HEK293 (cell line): Measurements from ENCODE around the gene C2CD2.
A peak's percentile ranks its signal among the peaks of the same experiment; 100 is the strongest.

Experiments used
- CTCF ChIA-PET: fragments of 350-600 bp; formaldehyde crosslinking; extraction: SDS; loops from one replicate; lab custom pipeline; 2021; ENCODE audit warnings: antibody characterized with exemption; lab: Yijun Ruan, JAX
- POLR2A ChIA-PET: fragments of 300-600 bp; formaldehyde crosslinking; extraction: SDS; loops from one replicate; lab custom pipeline; 2020; ENCODE audit warnings: antibody characterized with exemption, inconsistent platforms; lab: Yijun Ruan, JAX
- H3K27ac ChIP-seq: fragments of 200-500 bp; sonication (Bioruptor generic); 2 replicates; pipeline ENCODE4 v1.5.1; 2014; ENCODE audit warnings: low read depth, low read length, control low read depth, inconsistent platforms; ENCODE audit errors: extremely low read depth
- H3K36me3 ChIP-seq, 2 experiments: fragments of 200-500 bp in 1 of 2; sonication (Bioruptor generic) in 1 of 2; 1 replicate in 1 of 2; 2 replicates in 1 of 2; pipeline ENCODE4 v1.5.1; 2014 to 2017; ENCODE audit warnings: inconsistent platforms in 2 of 2, low read length in 2 of 2; ENCODE audit not compliant: control insufficient read depth in 2 of 2, insufficient read depth in 1 of 2
- H3K4me1 ChIP-seq: fragments of 200-500 bp; sonication (Bioruptor generic); 2 replicates; pipeline ENCODE4 v1.5.1; 2014; ENCODE audit warnings: mild to moderate bottlenecking, low read length, inconsistent platforms; ENCODE audit not compliant: control insufficient read depth, insufficient read depth
- H3K4me3 ChIP-seq: 2 replicates; pipeline ENCODE4 v1.5.1; 2011; ENCODE audit warnings: low read depth, mild to moderate bottlenecking, control low read depth, low read length, moderate library complexity
- H3K9me3 ChIP-seq: fragments of 200-500 bp; sonication (Bioruptor generic); 2 replicates; pipeline ENCODE4 v1.5.1; 2014; ENCODE audit warnings: low read depth, low read length, inconsistent platforms; ENCODE audit not compliant: control insufficient read depth, insufficient read depth
- ELK4 ChIP-seq: IDR thresholded peaks from 2 replicates; pipeline ENCODE4 v1.6.1; 2011; ENCODE audit warnings: mild to moderate bottlenecking, low read depth, low read length, borderline replicate concordance
- HOXD13 ChIP-seq: sonication (generic); formaldehyde crosslinking; IDR thresholded peaks from 2 replicates; pipeline ENCODE4 v1.8.0; 2022; ENCODE audit warnings: missing genetic modification reagents, borderline replicate concordance
- KLF1 ChIP-seq: fragments of 450-650 bp; formaldehyde crosslinking; IDR thresholded peaks from 2 replicates; pipeline ENCODE4 v1.5.1; 2016; ENCODE audit warnings: missing biosample characterization, missing genetic modification characterization
- KLF8 ChIP-seq: fragments of 450-650 bp; formaldehyde crosslinking; IDR thresholded peaks from 2 replicates; pipeline ENCODE4 v1.5.1; 2016; ENCODE audit warnings: missing biosample characterization, missing genetic modification characterization
- SCRT2 ChIP-seq: fragments of 450-650 bp; formaldehyde crosslinking; IDR thresholded peaks from 2 replicates; pipeline ENCODE4 v1.5.1; 2016; ENCODE audit warnings: missing biosample characterization, missing genetic modification characterization
- SP2 ChIP-seq: fragments of 450-650 bp; formaldehyde crosslinking; IDR thresholded peaks from 2 replicates; pipeline ENCODE4 v1.5.1; 2016; ENCODE audit warnings: missing biosample characterization, missing genetic modification characterization
- ZBTB26 ChIP-seq: fragments of 450-650 bp; formaldehyde crosslinking; optimal IDR thresholded peaks from 2 replicates; pipeline ENCODE3; 2016; ENCODE audit warnings: missing biosample characterization, mild to moderate bottlenecking, missing genetic modification characterization
- ZBTB48 ChIP-seq: fragments of 450-650 bp; formaldehyde crosslinking; IDR thresholded peaks from 2 replicates; pipeline ENCODE4 v1.5.1; 2016; ENCODE audit warnings: missing biosample characterization, missing genetic modification characterization
- ZEB2 ChIP-seq: fragments of 450-650 bp; formaldehyde crosslinking; IDR thresholded peaks from 2 replicates; pipeline ENCODE4 v1.5.1; 2016; ENCODE audit warnings: missing biosample characterization, missing genetic modification characterization
- ZFP41 ChIP-seq: fragments of 450-650 bp; formaldehyde crosslinking; IDR thresholded peaks from 2 replicates; pipeline ENCODE4 v1.5.1; 2016; ENCODE audit warnings: missing biosample characterization, missing genetic modification characterization, borderline replicate concordance
- ZIC2 ChIP-seq: fragments of 450-650 bp; formaldehyde crosslinking; IDR thresholded peaks from 2 replicates; pipeline ENCODE4 v1.5.1; 2016; ENCODE audit warnings: missing biosample characterization, missing genetic modification characterization
- ZNF16 ChIP-seq: fragments of 450-650 bp; formaldehyde crosslinking; IDR thresholded peaks from 2 replicates; pipeline ENCODE4 v1.5.1; 2016; ENCODE audit warnings: low read depth, missing biosample characterization, missing genetic modification characterization
- ZNF174 ChIP-seq: fragments of 450-650 bp; formaldehyde crosslinking; IDR thresholded peaks from 2 replicates; pipeline ENCODE4 v1.5.0; 2017; ENCODE audit warnings: missing biosample characterization, mild to moderate bottlenecking, missing genetic modification characterization
- ZNF24 ChIP-seq: fragments of 450-650 bp; formaldehyde crosslinking; IDR thresholded peaks from 2 replicates; pipeline ENCODE4 v1.5.1; 2016; ENCODE audit warnings: missing biosample characterization, missing genetic modification characterization
- ZNF274 ChIP-seq, 2 experiments: fragments of 200-500 bp in 1 of 2; fragments of 450-650 bp in 1 of 2; sonication (Bioruptor generic) in 1 of 2; formaldehyde crosslinking in 1 of 2; IDR thresholded peaks; 2 replicates each; pipeline versions ENCODE4 v1.5.1 to v1.6.1; 2014 to 2016; ENCODE audit warnings: borderline replicate concordance in 1 of 2, inconsistent platforms in 1 of 2, low read length in 1 of 2, missing biosample characterization in 1 of 2, missing genetic modification characterization in 1 of 2
- ZNF280C ChIP-seq: fragments of 450-650 bp; formaldehyde crosslinking; IDR thresholded peaks from 2 replicates; pipeline ENCODE4 v1.5.1; 2016; ENCODE audit warnings: missing biosample characterization, missing genetic modification characterization
- ZNF354C ChIP-seq: fragments of 450-650 bp; formaldehyde crosslinking; IDR thresholded peaks from 2 replicates; pipeline ENCODE4 v1.5.1; 2016; ENCODE audit warnings: missing biosample characterization, missing genetic modification characterization, low read depth, borderline replicate concordance
- ZNF514 ChIP-seq: fragments of 450-650 bp; formaldehyde crosslinking; IDR thresholded peaks from 2 replicates; pipeline ENCODE4 v1.5.1; 2016; ENCODE audit warnings: missing biosample characterization, missing genetic modification characterization
- ZNF624 ChIP-seq: fragments of 450-650 bp; formaldehyde crosslinking; IDR thresholded peaks from 2 replicates; pipeline ENCODE4 v1.5.1; 2017; ENCODE audit warnings: missing biosample characterization, missing genetic modification characterization
- ZNF792 ChIP-seq: fragments of 450-650 bp; formaldehyde crosslinking; IDR thresholded peaks from 2 replicates; pipeline ENCODE4 v1.5.1; 2016; ENCODE audit warnings: missing biosample characterization, missing genetic modification characterization
- ZSCAN30 ChIP-seq: fragments of 450-650 bp; IDR thresholded peaks from 2 replicates; pipeline ENCODE4 v1.5.1; 2018; ENCODE audit warnings: missing biosample characterization, mild to moderate bottlenecking, missing genetic modification characterization, moderate library complexity

C2CD2 gene

GRCh38 chr21:41852151-41852928 is 101.5 kb downstream of the C2CD2 start:
- Histone ChIP-seq H3K4me1 (no peaks in the 10 kb centered on the region), H3K36me3 (peaks cover 0 to 44% of the 10 kb centered on the region in 2 experiments; a peak in 2 of 3 replicates), H3K27ac (no peak overlapping the region), H3K4me3 (no peak overlapping the region), H3K9me3 (no peaks in the 10 kb centered on the region)
- TF ChIP-seq ZNF792 (tag by site-specific recombination) (no peak), SCRT2 (peak; percentile 56)
- ChIA-PET CTCF (interaction anchor here (0.6 to 0.8 kb wide), 2 partner anchors 233 to 1980 kb away, joined by 3 to 4 read pairs; no protein-coding TSS in a partner anchor), POLR2A (no interaction called here)

- TF ChIP-seq ZNF514 (tag by site-specific recombination) = no peak
- peak; percentile 28; the same call in 1 of the 2 replicates for TF ChIP-seq ZIC2 (tag by site-specific recombination)
- ChIA-PET POLR2A (no interaction called here), CTCF (no interaction called here)
- H3K4me3 ChIP-seq = no peak overlapping the region
- peaks cover 0 to 34% of the 10 kb centered on the region in 2 experiments; a peak in 2 of 3 replicates for H3K36me3 ChIP-seq
- no peak overlapping the region for H3K27ac ChIP-seq
- H3K9me3 ChIP-seq = no peaks in the 10 kb centered on the region
- no peaks in the 10 kb centered on the region for H3K4me1 ChIP-seq
Observed at GRCh38 chr21:41851090-41851790, 102.6 kb downstream of the C2CD2 start.

- ChIA-PET POLR2A (no interaction called here), CTCF (interaction anchor here (0.6 to 2.0 kb wide), 5 partner anchors 11 to 459 kb away, joined by 3 to 10 read pairs (median 4); no protein-coding TSS in a partner anchor)
- peaks cover 0 to 28% of the 10 kb centered on the region in 2 experiments; a peak in 2 of 3 replicates for H3K36me3 ChIP-seq
- H3K4me3 ChIP-seq = no peak overlapping the region
- no peaks in the 10 kb centered on the region for H3K4me1 ChIP-seq
- no peak for TF ChIP-seq ZBTB26 (tag by site-specific recombination)
- no peak for TF ChIP-seq KLF8
- TF ChIP-seq ZNF174 = no peak
- no peak for TF ChIP-seq ZEB2 (tag by site-specific recombination)
- no peak for TF ChIP-seq HOXD13 (CRISPR knock-in tag)
- TF ChIP-seq ZFP41 (tag by site-specific recombination) = no peak
- TF ChIP-seq SP2 (tag by site-specific recombination) = no peak
- no peak for TF ChIP-seq ZNF24
- TF ChIP-seq ZSCAN30 (tag by site-specific recombination) = no peak
- no peak for TF ChIP-seq ZNF280C (tag by site-specific recombination)
- no peak for TF ChIP-seq ELK4
- TF ChIP-seq ZNF274 (IDR thresholded peaks at IDR 0.05; ENCODE audit: low read length) = no peak
- no peak for TF ChIP-seq ZNF274 (tag by site-specific recombination; IDR thresholded peaks at IDR 0.05; ENCODE audit: borderline replicate concordance)
- no peak for TF ChIP-seq ZNF16 (tag by site-specific recombination)
- TF ChIP-seq KLF1 (tag by site-specific recombination) = no peak
- TF ChIP-seq ZNF354C (tag by site-specific recombination) = no peak
- TF ChIP-seq ZBTB48 = no peak
- no peak for TF ChIP-seq ZNF624 (tag by site-specific recombination)
- no peaks in the 10 kb centered on the region for H3K9me3 ChIP-seq
- no peak overlapping the region for H3K27ac ChIP-seq
Observed at GRCh38 chr21:41850085-41850484, 103.7 kb downstream of the C2CD2 start.
